Stimulated activated CD8-positive, alpha-beta memory T cell treated with anti-CD3 and anti-CD28 coated beads, Interleukin-2, amount 100 ng/mL, for 1 hour (primary cell): ENCODE data around the gene WDR87.
"Not testable (repeated sequence)": the region's sequence is repeated elsewhere in the genome, so short reads cannot be mapped to it uniquely, and the experiment has no call there.

Experiments
- DNase-seq, 2 donors: peaks; one replicate each; pipeline ENCODE4 v3.0.0-alpha.2; 2020; ENCODE audit warnings: low read depth in 2 of 2

WDR87 gene

DNA sequence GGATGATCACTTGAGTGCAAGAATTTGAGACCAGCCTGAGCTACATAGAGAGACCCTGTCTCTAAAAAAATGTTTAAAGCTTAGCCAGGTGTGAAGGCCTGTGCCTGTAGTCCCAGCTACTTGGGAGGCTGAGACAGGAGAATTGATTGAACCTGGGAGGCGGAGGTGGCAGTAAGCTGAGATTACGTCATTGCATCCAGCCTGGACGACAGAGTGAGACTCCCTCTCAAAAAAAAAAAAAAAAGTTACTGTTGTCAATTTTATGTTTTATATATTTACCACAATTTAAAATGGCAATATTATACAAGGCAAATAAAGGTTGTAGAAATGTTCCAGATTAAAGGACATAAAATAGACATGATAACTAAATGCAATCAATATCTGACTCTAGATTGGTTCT, 29.2 kb downstream of the WDR87 start:
- DNase-seq = no peak

DNA sequence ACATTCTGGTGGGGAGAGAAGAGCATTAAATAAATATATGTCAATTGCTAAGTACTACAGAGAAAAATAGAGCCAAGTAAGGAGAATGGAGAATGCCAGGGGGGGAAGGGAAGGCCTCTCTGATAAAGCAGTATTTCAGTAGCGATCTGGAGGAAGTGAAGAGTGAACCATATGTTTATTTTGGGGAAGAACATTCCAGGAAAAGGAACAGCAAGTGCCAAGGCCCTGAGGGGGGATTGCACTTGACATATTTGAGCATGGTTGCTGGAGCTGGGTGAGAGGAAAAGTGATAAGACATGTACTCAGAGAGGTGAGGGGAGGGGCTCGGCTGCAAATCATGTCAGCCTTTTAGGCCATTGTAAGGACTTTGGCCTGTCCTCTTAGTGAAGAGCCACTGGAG, 30.4 kb downstream of the WDR87 start:
- DNase-seq = no peak

DNA sequence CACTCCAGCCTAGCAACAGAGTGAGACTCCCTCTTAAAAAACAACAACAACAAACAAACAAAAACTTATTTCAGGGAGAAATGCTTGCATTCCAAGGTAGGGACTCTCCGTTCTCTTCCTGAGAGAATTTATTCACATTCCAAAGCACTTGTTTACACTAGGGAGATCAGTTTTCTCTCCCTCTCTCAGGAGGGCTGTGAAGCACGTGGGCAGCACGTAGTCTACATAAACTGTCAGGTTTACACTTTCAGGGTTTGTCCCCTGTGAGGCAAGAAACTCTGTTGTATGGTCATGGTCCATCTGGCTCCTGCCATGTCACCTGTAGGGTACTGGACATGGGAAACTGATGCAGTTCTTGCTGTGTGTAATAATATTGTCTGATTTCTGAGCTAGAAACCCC, 31.6 kb downstream of the WDR87 start:
- no peak for DNase-seq

DNA sequence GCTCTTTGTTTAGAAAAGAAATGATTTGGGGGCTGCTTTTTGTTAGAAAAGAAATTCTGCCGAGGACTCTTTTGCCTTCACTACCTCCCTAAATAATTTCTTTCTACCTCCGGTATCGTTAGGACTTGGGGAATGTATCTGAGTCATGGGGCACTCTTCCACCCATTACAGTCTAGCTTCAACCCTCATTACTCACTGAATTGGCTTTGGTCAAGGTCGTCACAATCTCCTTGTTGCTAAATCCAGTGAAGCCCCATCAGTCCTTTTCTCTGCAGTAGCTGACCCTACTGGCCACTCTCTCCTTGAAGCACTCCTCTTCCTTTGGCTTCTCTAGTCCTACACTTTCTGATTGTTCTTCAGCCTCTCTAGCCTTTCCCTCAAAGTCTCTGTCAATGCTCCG, 34.0 kb downstream of the WDR87 start:
- no peak for DNase-seq

DNA sequence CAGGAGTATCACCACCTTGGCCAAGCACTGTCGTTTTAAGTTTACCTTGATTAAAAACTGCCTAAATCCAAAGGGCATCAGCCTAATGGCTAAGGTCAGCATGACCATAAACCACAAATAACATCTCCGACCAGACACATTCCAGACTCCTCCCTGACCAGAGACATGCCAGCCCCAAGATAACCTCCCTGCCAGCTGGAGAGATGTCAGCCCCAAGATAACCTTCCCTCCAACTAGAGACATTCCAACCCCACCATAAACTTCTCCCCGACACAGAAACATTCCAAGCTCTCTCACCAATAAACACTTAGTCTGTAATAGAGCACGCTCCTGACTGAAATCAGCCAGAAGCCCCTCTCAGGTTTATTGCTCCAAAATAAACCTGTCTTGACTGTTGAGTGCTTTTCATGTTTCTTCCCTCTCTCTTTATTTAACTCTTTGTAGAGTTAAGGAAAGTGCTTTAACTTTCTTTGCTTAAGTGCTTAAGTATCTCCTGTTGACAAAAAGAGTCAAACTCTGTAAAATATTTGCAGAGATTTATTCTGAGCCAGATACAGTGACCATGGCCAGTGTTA, 36.5 kb downstream of the WDR87 start:
- DNase-seq = no peak

DNA sequence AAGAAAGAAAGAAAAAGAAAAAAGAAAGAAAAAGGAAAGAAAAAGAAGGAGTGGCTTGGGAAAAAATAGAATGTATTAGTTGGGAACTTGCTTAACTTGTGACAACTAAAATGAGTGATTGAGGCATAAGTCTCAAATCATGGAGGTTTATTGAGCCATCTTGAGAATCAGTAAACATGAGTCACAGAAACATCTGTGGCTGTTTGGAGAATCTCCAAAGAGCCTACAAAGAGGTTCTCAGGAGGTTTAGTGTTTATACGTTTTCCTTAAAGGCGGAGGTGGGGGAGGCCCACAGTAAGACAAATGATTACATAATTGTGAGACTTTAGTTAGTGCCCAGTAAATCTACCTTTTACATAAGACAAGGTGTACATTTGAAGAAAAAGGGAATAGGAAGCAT, 38.6 kb downstream of the WDR87 start:
- DNase-seq = no peak

DNA sequence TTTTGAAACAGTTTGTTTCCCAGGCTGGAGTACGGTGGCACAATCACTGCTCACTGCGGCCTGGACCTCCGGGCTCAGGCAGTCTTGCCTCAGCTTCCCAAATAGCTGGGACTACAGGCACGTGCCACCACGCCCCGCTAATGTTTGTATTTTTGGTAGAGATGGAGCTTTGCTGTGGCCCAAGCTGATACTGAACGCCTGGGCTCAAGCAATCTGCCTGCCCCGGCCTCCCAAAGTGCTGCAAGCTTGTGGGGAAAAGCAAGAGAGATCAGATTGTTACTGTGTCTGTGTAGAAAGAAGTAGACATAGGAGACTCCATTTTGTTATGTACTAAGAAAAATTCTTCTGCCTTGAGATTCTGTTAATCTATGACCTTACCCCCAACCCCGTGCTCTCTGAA, 40.5 kb downstream of the WDR87 start:
- DNase-seq = not testable (repeated sequence)

DNA sequence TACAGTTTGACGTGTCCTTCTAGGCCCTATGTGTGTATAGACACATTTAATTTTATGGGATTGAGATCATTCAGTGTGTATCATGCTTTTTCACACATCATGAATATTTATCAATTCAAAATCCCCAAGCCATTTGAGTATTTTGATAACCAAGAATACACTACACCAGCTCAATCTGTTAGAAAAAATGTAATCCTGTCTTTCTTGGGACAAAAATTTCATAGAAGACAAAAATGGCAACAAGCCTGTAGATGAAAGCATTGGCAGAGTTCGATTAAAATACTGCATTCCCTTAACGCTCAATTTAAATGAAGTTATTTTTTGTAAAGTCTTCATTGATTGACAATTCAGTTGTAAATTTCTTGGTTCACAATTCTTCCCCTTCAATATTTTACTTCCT, 41.9 kb downstream of the WDR87 start:
- DNase-seq = no peak

DNA sequence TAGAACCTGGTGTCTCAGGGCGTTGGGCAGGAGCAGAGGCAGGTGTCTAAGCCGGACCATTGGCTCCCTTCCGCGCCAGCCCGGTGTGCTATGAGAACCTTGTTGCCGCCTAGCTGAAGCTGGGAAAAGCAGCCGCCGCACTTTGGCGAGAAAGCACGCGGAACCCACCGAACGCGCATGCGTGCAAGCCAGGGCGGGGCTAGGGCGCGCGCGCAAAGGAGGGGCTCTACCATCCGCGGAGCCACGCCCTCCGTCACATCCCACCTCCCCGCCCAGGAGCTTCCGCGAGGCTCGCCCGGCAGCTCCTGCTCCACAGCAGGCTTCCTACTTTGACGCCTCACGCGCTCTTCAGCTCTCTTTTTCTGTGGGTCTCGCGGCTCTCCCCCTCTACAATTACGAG, 51.3 kb downstream of the WDR87 start:
- DNase-seq = no peak

DNA sequence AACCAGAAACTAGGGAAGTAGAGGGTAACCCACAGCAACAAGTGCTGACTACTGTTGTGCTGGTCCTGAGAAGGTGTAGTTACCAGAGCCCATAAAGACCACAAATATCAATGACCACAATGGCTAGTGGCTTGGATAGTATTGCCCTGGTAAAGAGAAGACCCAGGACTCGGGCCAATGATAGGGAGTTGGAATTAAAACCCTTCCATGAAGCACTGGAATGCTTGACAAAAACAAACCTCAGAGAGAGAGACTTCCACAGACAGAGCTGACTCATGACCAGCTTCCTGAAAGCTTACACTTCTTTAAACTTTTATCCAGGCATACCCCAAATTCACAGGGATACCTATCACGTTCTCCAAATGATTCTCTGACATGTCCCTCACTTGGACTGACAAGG, 60.5 kb downstream of the WDR87 start:
- no peak for DNase-seq
